DMS53 treated with DMSO at 0.1 percent for 48 hours (cell line): ENCODE measurements around the gene GAB4.
"Not testable (repeated sequence)": the region's sequence is repeated elsewhere in the genome, so short reads cannot be mapped to it uniquely, and the experiment has no call there.

ENCODE experiments used
- DNase-seq: peaks from one replicate; lab custom pipeline; 2025; ENCODE audit not compliant: unreplicated experiment; lab: John Stamatoyannopoulos, UW

The GAB4 gene

GRCh38 chr22:16960220-16960883, 47.7 kb downstream of the GAB4 start:
- DNase-seq = no peak

- DNase-seq = no peak
Observed at GRCh38 chr22:16959345-16959930, 48.6 kb downstream of the GAB4 start.

DNA sequence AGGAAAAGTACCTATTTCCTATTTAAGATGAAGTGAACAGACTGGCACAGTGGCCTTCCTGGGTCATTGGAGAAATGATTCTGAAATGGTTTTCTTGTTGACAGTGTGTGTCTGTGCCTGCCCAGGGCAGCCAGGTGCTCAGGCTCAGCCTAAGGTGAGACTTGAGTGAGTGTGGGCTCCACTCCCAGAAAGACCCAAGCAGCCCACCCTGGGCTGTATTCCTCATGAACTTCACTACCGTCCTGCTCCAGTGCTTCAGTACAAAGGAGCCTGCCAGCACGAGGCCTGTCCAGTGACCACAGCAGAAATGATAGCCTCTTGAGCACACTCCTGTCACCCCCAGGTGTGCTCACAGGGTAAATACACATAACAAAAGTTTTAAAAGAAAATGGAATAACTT, 49.5 kb downstream of the GAB4 start:
- no peak for DNase-seq

DNA sequence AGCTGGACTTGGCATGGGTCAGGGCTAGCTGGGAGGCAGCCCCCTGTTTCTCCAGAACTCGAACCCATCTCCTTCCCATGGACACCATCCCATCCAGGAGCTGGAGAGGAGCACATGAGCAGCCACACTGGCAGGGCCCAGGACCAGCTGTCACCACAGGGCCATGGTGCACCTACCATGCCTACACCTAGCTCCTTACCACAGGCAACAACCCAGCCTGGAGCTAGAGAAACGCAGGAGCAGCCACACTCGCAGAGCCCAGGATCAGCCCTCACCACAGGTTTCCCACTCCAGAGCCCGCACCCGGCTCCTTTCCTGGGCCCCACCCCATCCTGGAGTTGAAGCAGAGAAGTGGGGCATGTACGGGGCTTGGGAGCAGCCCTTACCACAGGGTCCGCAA, 50.2 kb downstream of the GAB4 start:
- DNase-seq = no peak

DNA sequence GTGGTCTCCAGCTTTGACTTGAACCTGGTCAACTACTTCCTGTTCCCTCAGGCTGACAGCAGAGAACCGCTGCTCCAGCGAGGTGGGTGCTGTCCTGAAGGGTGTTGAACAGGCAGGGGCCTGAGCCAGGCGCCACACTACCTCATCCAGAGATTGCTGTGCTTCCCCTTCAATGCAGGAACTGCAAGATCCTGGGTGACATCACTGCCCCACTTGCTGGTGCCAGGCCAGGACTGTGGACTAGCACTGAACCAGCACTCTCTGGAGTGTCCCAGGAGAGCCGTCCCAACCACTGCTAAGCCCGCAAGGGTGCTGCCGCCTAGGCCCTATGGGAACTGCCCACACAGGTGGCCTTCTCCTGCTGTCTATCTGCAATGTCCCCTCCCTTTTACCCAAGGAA, 51.7 kb downstream of the GAB4 start:
- no peak for DNase-seq

- no peak for DNase-seq
Observed at GRCh38 chr22:16955678-16956210, 52.3 kb downstream of the GAB4 start.

DNA sequence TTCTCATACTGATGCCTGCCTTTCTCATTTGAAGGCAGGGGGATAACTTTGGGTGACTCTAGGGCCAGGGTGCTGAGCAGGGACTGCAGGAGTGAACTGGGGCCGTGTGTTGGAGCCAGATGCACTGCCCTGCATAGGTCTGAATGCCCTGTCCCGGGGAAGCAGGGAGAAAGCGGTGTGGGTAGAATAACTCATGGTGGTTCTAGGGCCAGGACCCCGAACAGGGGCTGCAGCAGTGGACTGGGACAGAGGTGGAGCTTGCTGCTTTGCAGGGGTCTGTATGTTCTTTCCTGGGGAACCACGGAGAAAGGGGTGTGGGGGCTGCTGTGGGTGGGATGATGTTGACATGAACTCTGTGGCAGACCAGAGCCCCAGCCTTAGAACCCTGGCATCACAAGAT, 52.9 kb downstream of the GAB4 start:
- DNase-seq = no peak

GRCh38 chr22:16954060-16954403, 54.0 kb downstream of the GAB4 start:
- DNase-seq = no peak

GRCh38 chr22:16953206-16954059, 54.6 kb downstream of the GAB4 start:
- no peak for DNase-seq

DNA sequence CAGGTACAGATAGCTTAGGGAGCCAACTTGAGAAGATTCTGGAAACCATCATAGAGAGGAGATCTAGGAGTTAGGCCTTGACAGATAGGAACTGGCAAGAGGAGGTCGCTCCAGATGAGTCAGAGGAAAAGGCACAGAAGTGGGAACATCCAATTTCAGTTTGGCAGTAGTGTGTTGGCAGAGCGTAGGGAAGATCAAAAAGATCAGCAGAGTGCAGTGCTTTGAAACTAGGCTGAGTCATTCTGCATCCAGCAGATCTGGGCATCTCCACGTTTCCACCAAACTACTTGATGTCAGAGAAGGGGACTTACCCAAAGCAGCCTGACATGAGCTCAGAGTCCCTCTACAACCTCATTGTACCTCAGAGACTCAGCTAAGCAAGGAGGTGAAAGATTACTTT, 58.5 kb downstream of the GAB4 start:
- no peak for DNase-seq

GRCh38 chr22:16937811-16938210, 70.2 kb downstream of the GAB4 start:
- no peak for DNase-seq

DNA sequence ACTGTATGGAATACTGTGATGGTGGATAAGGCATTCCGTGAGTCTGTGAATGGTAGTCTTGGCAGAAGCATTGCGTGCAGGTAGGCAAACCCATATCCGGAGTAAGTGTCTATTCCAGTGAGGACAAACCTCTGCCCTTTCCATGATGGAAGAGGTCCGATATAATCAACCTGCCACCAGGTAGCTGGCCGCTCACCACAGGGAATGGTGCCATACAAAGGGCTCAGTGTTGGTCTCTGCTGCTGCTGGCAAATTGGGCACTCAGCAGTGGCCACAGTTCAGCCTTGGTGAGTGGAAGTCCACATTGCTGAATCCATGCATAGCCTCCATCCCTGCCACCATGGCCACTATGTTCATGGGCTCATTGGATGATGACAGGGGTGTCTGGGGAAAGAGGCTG, 70.8 kb downstream of the GAB4 start:
- DNase-seq = not testable (repeated sequence)

- DNase-seq = no peak
Observed at GRCh38 chr22:16936625-16937024, 71.4 kb downstream of the GAB4 start.

- no peak for DNase-seq
Observed at GRCh38 chr22:16935209-16935608, 72.8 kb downstream of the GAB4 start.

GRCh38 chr22:16933291-16934282, 74.4 kb downstream of the GAB4 start:
- DNase-seq = no peak

GRCh38 chr22:16932577-16932976, 75.4 kb downstream of the GAB4 start:
- no peak for DNase-seq

- no peak for DNase-seq
Observed at GRCh38 chr22:16925407-16925966, 82.5 kb downstream of the GAB4 start.

DNA sequence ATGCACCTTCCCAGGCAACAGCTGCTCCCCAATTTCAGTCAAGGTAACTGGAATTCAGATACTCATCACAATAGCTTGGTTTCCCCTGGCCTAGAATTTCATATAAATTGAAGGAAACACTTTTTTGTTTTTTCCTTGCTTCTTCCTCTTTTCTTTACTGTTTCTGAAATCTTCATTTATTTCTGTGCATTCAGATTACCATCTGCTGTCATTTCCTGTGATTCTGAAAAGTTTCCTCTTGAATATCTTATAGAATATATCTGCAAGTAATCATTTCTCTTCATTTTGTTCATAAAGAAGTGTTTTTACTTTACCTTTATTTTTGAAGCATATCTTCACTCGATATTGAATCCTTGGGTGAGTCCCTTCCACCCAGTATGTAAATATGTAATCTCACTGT, 85.3 kb downstream of the GAB4 start:
- DNase-seq = no peak

- DNase-seq = no peak
Observed at GRCh38 chr22:16922076-16922475, 85.9 kb downstream of the GAB4 start.

- DNase-seq = peak; percentile 28
Observed at GRCh38 chr22:16917144-16918003, 90.6 kb downstream of the GAB4 start.
